Choroid plexus epithelial cell (primary cell): ENCODE results near the gene CSTPP1.
"Not testable (repeated sequence)": the region's sequence is repeated elsewhere in the genome, so short reads cannot be mapped to it uniquely, and the experiment has no call there.

Experiments used
- DNase-seq: peaks from one replicate; pipeline ENCODE4 v3.0.0-alpha.2; 2010; ENCODE audit warnings: low read depth
- H3K4me3 ChIP-seq: 2 replicates; pipeline ENCODE4 v1.5.1; 2011; ENCODE audit warnings: low read depth, mild to moderate bottlenecking, control low read depth, low read length, moderate library complexity
- TF ChIP-seq, protein P1 (sequence below): conservative IDR thresholded peaks from 2 replicates; pipeline ENCODE4 v1.5.1; 2011; ENCODE audit warnings: low read depth, mild to moderate bottlenecking, control low read depth, inconsistent platforms, low read length, moderate library complexity

Gene CSTPP1

DNA sequence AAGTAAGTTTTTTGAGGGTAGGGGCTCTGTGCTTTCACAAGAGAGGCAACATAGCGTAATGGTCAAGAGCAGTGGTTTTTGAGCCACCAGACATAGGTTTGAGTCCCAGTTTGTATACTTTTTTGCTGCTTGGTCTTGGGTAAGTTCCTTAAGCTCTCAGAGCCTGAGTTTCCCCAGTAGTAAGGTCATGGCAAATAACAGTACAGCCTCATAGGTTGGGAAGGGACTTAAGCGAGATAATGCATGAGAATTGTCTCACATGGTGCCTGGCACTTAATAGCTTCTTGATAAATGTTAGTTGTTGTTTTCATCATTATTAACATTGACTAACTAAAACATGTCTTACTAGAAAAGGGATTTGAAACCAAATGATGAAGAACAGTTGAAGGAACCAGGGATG is 157.0 kb downstream of the CSTPP1 start:
- H3K4me3 ChIP-seq: no peak overlapping the region
- no peak for DNase-seq
- TF ChIP-seq, protein P1, sequence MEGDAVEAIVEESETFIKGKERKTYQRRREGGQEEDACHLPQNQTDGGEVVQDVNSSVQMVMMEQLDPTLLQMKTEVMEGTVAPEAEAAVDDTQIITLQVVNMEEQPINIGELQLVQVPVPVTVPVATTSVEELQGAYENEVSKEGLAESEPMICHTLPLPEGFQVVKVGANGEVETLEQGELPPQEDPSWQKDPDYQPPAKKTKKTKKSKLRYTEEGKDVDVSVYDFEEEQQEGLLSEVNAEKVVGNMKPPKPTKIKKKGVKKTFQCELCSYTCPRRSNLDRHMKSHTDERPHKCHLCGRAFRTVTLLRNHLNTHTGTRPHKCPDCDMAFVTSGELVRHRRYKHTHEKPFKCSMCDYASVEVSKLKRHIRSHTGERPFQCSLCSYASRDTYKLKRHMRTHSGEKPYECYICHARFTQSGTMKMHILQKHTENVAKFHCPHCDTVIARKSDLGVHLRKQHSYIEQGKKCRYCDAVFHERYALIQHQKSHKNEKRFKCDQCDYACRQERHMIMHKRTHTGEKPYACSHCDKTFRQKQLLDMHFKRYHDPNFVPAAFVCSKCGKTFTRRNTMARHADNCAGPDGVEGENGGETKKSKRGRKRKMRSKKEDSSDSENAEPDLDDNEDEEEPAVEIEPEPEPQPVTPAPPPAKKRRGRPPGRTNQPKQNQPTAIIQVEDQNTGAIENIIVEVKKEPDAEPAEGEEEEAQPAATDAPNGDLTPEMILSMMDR: no peak

DNA sequence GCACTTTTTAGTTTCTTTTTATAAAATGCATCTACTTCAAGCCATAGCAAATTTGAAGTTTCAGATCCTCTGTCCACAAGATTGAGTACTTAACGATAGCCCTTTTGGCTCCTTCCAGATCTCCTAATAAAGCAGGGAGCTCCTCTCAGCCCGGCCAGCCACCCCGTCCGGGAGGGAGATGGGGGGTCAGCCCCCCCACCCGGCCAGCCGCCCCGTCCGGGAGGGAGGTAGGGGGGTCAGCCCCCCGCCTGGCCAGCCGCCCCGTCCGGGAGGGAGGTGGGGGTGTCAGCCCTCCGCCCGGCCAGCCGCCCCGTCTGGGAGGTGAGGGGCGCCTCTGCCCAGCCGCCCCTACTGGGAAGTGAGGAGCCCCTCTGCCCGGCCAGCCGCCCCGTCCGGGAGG is 160.3 kb downstream of the CSTPP1 start:
- H3K4me3 ChIP-seq, DNase-seq: not testable (repeated sequence)

DNA sequence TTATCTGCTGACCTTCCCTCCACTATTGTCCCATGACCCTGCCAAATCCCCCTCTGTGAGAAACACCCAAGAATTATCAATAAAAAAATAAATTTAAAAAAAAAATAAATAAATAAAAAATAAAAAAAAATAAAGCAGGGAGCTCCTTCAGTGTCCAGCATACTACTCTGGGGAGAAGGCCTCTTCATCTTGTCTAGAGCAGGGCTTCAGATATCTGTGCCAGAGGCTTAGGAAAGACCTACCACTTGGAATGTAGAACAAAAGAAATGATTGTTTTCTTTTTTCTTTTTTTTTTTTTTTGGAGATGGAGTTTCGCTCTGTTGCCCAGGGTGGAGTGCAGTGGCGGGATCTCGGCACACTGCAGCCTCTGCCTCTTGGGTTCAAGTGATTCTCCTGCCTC is 161.7 kb downstream of the CSTPP1 start:
- DNase-seq, H3K4me3 ChIP-seq: not testable (repeated sequence)

DNA sequence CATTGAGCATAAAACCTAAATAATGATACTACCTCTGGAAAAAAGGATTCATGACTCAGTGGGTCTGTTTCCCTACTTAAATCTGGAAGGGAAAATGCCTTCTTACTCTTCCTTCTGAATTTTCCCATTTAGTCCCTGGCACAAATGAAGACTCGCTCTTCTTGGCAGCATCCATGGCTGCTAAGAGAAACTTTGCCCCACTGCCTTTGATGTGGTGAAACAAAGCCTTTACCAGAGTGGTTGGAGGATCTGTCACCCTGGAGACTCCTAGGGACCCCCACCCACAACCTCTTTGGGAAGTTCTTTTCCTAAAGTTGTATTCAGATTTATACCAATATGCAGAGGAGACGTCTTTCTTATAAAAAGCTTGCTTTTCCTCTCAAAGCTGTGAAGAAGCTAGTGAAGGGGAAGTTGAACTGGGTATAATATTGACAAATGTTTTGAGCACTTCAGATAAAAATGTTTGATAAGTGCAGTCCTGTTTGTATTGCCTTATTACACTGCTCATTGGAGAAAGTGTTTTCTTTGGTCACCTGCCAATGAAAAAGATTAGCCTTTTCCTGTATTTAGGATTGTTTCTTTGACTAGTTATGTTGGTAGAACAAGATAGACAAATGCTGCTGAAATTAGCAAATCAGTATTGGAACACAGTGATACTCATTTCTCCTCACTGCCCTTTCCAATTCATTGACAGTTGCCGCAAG is 162.8 kb downstream of the CSTPP1 start:
- no peak for DNase-seq
- no peak overlapping the region for H3K4me3 ChIP-seq
- TF ChIP-seq, protein P1: no peak

DNA sequence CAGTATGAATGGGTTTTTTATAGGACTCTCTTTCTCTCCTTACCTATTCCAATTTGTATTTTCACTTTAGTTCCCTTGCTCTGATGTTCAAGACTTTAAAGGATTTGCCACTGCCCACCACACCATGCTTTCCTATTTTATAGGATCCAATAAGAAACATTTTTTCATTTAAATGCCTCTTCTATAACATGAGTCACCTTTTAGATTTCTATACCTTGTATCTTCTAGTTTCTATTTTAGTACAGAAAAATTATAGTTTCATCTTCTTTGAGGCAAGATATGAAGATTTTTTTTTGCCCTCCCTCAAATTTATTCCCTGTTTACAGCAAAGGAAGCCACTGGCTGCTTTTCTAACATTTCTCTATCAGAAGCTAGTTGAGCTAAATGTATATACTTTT is 163.4 kb downstream of the CSTPP1 start:
- H3K4me3 ChIP-seq: no peak overlapping the region
- no peak for DNase-seq
- TF ChIP-seq, protein P1: no peak

DNA sequence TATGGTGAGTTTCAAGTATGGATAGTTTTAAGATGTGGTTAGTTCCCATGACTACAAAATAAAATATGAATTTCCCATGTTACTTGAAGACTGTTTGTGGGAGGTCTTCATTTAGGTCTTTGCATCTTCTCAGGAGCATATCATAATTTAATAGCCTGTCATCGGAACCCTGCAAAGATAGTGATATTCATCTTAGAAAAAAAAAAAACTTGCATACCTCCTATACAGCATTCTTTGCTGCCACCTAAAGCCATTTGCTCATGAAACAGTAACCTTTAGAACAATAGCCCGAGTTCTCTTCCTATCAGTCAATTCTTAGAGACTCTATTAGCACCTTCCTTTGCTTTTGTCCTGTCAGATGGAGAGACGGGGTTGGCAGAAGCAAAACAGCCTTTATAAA is 164.8 kb downstream of the CSTPP1 start:
- no peak overlapping the region for H3K4me3 ChIP-seq
- TF ChIP-seq, protein P1: no peak
- DNase-seq: no peak

DNA sequence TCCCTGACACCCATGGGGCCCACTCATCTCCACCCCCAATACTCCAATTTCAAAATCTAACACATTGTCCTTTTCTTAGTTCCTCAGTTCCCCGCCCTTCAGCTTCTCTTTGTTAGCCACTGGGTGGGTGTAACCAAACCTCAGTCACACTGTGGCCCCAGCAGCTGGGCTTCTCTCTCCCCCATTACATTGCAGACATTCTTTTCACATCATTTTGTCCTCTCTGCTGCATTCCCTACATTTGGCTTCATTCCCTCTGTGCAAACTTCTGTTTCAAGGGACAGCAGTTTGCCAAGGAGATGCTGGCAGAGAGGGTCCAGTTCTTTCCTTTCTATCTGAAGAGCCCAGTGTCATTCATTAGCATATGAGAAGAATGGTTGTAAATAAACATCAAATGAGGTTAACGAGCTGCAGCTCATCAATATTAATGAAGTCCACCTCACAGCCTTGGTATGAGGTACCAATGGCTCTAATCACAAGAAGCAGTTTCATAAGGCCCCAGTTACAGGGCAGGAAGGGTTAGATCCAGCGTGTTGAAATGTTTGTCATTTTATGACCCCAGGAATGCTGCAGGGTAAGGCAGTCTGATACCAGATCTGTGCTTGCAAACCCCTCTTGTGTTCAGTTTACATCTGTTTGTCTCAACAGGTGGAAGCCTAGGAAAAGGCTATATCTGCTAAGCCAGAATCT is 167.8 kb downstream of the CSTPP1 start:
- DNase-seq: peak; percentile 48
- TF ChIP-seq, protein P1: no peak
- no peak overlapping the region for H3K4me3 ChIP-seq

DNA sequence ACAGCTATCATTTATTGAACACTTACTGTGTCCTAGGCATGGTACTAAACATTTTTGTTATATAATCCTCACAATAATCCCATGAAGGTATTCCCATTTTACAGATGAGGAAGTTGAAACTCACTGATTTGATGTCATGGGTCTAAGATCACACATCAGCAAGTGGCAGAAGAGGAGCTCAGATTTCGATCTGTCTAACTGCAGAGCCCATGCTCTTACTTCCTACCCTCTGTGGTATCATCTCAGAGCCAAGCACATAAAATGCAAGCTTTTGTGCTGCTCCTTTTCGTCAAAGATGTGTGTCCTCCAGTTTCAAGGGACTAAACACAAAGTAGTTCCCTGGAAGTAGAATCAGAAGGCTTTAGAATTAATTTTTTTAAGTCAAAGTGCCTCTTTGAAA is 169.0 kb downstream of the CSTPP1 start:
- H3K4me3 ChIP-seq: no peak overlapping the region
- DNase-seq: no peak
- TF ChIP-seq, protein P1: no peak
